Placental pericyte (primary cell): Measurements from ENCODE around the gene ULK1. TPM values are rescaled to one million over a fixed set of nuclear protein-coding genes. Genes with fewer than 3 reads are reported as not detected.

Experiments
- small RNA-seq: library from RNA; depleted of rRNA; stranded (forward); fragments of <200 nt; gene quantifications from one replicate; pipeline ENCODE3, GENCODE V24; 2012; ENCODE audit warnings: low replicate concordance
- total RNA-seq: library from RNA; depleted of rRNA; stranded (reverse); fragments of >200 nt; gene quantifications from 2 replicates; pipeline ENCODE4 v1.2.3, GENCODE V29; 2012

Gene ULK1
- total RNA-seq: 12.0 and 23.9 TPM in 2 replicates

DNA sequence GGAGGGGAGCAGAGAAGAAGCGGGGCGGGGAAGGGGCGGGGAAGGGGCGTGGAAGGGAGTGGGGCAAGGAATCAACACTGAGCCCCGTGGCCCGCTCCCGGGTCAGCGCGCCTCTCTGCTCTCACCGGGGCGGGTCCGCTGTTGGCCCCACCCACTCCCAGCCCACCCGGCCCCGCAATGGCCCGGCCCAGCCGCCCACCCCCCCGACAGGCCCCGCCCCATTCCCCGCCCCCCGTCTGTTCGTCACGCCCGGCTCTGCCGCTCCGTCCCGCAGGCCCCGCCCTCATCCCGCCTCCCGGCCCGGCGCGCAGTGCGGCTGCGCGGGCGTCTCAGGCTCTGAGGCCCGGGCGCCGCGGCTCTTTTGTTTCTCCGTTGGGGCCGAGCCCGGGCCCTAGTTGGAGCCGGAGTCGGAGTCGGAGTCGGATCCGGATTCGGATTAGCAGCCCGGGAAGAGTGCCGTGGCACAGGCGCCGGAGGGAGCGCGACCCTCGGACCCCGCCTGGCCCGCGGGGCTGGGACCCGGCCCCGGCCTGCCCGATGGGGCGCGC is at the start of gene ULK1:
Gene ULK1 (plus strand): TSS at position 310 of the 548 bp plus-strand sequence. CDS start 380 bp downstream, outside the sequence.

DNA sequence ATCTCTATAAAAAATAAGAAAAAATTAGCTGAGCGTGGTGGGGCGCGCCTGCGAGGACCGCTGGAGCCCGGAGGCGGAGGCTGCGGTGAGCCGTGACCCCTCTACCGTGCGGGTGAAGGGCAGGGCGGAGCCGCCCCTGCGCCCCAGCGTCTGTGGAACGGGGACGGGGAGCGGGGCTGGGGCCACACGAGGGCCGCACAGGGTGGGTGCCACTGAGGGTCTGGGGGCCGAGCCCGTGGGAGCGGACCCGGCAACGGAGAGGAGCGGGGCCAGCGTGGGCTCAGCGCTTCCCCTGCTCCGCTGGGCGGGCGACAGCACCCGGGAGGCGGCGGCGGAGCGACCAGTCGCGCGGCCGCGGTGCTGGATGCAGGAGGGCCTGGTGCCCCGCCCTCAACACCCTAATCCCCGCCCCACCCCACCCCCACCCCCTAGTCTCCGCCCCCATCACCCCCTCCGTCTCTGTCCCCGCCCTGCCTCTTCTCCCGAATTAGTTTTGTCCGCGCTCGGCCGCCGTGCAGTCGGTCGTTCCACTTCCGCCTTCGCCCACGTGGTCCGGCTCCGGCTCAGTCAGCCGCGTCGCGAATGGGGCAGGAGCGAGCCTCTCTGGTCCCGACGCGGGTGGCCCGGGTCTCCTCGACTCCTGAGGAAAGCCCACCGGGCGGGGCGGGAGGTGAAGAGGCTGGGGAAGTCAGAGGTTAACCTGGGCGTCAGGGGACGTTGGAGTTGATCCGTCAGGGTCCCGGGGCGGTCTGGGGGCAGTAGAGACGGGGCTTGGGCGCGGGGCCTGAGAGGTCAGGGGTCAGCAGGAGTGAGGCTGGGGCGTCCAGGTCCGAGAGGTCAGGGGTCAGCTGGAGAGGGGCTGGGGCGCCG is 34.5 kb downstream of the ULK1 start, which contains the start of gene PUS1:
Gene PUS1 (plus strand): TSS at position 566 of the 870 bp plus-strand sequence. CDS start 447 bp downstream, outside the sequence.

DNA sequence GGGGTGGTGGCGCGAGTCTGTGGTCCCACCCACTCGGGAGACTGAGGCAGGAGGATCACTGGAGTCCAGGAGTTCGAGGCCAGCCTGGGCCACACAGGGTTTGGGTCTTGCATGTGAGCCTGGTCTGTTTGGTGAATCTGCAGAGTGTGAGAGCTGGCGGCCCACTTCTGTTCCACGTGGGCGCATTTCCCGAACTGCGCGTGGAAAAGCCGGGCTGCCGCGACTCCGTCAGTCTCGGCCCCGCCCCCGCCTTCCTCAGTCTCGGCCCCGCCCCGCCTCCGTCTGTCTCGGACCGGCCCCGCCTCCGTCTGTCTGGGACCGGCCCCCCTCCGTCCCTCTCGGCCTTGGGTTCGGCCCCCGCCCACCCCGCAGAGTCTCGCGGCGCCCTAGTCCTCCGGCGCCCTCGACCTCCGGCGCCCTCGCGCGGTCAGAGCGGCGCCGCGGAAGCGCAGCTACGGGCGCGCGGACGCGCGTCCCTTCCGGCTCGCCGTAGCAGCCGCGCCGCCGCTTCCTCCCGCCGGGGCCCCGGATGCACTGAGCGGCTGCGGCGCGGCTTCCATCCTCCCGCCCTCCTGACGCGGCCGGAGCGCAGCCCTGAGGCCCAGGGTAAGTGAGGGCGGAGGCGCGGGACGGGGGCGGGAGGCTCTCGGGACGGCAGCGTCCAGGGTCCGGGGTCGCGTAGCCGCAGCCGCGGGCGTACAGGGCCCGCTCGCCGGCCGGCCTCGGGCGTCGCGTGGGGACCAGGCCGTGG is 55.2 kb downstream of the ULK1 start, which contains the start of gene EP400:
Gene EP400 (plus strand): TSS at position 512 of the 751 bp plus-strand sequence. CDS start 10,678 bp downstream, outside the sequence.

Small RNA genes within 50 kb of the gene (small RNA-seq; reads per million reads assigned to genes)
- gene AC131009.3: not detected

Other genes with a start within 250 kb of the ULK1 start
- 26.5 and 32.4 TPM in 2 replicates for gene SFSWAP, start 183.5 kb upstream of the ULK1 start, total RNA-seq
- gene MMP17, start 66.2 kb upstream of the ULK1 start, total RNA-seq: 12.7 and 21.2 TPM in 2 replicates
- gene PUS1, start 34.7 kb downstream of the ULK1 start, total RNA-seq: 14.7 and 18.0 TPM in 2 replicates
- gene EP400, start 55.3 kb downstream of the ULK1 start, total RNA-seq: 21.6 and 23.4 TPM in 2 replicates
- gene DDX51, start 249.7 kb downstream of the ULK1 start, total RNA-seq: 11.6 and 14.2 TPM in 2 replicates
- gene NOC4L, start 249.8 kb downstream of the ULK1 start, total RNA-seq: 17.9 and 29.2 TPM in 2 replicates